A549 (cell line): ENCODE results near the gene COPA. TPM values are rescaled to one million over a fixed set of nuclear protein-coding genes. Genes with fewer than 3 reads are reported as not detected.

ENCODE experiments used
- ATAC-seq, 2 experiments: fragments of 200-7000 bp in 1 of 2; fragments of >200 bp in 1 of 2; cut with Nextera tagmentation in 1 of 2; cut with Tn5 transposase in 1 of 2; 3 replicates each; pipeline versions ENCODE4 v1.8.0 to v1.9.1; 2018 to 2020; ENCODE audit warnings: mild to moderate bottlenecking in 1 of 2, moderate library complexity in 1 of 2
- CTCF ChIA-PET: fragments of 300-600 bp; sonication (Branson Sonifier 250); formaldehyde crosslinking; extraction: SDS; loops from one replicate; lab custom pipeline; 2021; ENCODE audit warnings: antibody characterized with exemption, inconsistent platforms; lab: Yijun Ruan, JAX
- POLR2A ChIA-PET: fragments of 350-600 bp; formaldehyde crosslinking; extraction: SDS; loops from one replicate; lab custom pipeline; 2021; ENCODE audit warnings: antibody characterized with exemption, inconsistent platforms; lab: Yijun Ruan, JAX
- DNase-seq, 2 experiments: peaks; one replicate each; pipeline versions ENCODE4 v3.0.0 to v3.0.0-alpha.2; 2011 to 2016; ENCODE audit warnings: low read depth in 1 of 2, low spot score in 1 of 2
- FAIRE-seq: peaks from 2 replicates; lab custom pipeline; 2011; peaks lifted over from hg19 to GRCh38; lab: Jason Lieb, UNC
- H3K27ac ChIP-seq, 2 experiments: fragments of >200 bp; sonication (Bioruptor Twin); formaldehyde crosslinking; 3 replicates each; pipeline ENCODE4 v1.5.1; 2016 to 2017
- H3K4me1 ChIP-seq: fragments of >200 bp; sonication (Bioruptor Twin); formaldehyde crosslinking; 3 replicates; pipeline ENCODE4 v1.6.1; 2016
- H3K4me2 ChIP-seq: fragments of >200 bp; sonication (Bioruptor Twin); formaldehyde crosslinking; 3 replicates; pipeline ENCODE4 v1.6.1; 2016
- H3K4me3 ChIP-seq: fragments of >200 bp; sonication (Bioruptor Twin); formaldehyde crosslinking; 3 replicates; pipeline ENCODE4 v1.5.1; 2016
- H3K9me3 ChIP-seq: fragments of >200 bp; sonication (Bioruptor Twin); formaldehyde crosslinking; 3 replicates; pipeline ENCODE4 v1.6.1; 2016
- BCL3 ChIP-seq: fragments of >200 bp; sonication (Bioruptor Twin); formaldehyde crosslinking; IDR thresholded peaks from 3 replicates; pipeline ENCODE4 v1.6.1; 2016
- CEBPB ChIP-seq, 2 experiments: fragments of >200 bp in 1 of 2; sonication (Bioruptor Twin) in 1 of 2; formaldehyde crosslinking in 1 of 2; IDR thresholded peaks; 2 replicates each; pipeline ENCODE4 v1.6.1; 2012 to 2016
- CTCF ChIP-seq: fragments of >200 bp; sonication (Bioruptor Twin); formaldehyde crosslinking; IDR thresholded peaks from 3 replicates; pipeline ENCODE4 v1.5.1; 2016
- EHF ChIP-seq: fragments of 250-450 bp; sonication (Bioruptor Pico); IDR thresholded peaks from 2 replicates; pipeline ENCODE4 v1.5.0; 2020; ENCODE audit warnings: mild to moderate bottlenecking
- EP300 ChIP-seq, 2 experiments: fragments of >200 bp; sonication (Bioruptor Twin); formaldehyde crosslinking; IDR thresholded peaks; 2 replicates in 1 of 2; 3 replicates in 1 of 2; pipeline ENCODE4 v1.6.1; 2016 to 2017
- ESRRA ChIP-seq: fragments of 150-350 bp; IDR thresholded peaks from 2 replicates; pipeline ENCODE4 v1.6.1; 2014; ENCODE audit warnings: mild to moderate bottlenecking, low read length, borderline replicate concordance
- HOXA7 ChIP-seq: fragments of 250-450 bp; sonication (Bioruptor Pico); IDR thresholded peaks from 2 replicates; pipeline ENCODE4 v1.5.0; 2020; ENCODE audit warnings: mild to moderate bottlenecking, moderate library complexity
- HOXB13 ChIP-seq: fragments of 250-450 bp; sonication (Bioruptor Pico); IDR thresholded peaks from 2 replicates; pipeline ENCODE4 v1.5.0; 2020; ENCODE audit warnings: low read depth, mild to moderate bottlenecking, moderate library complexity
- JUN ChIP-seq, 2 experiments: fragments of >200 bp; sonication (Bioruptor Twin); formaldehyde crosslinking; IDR thresholded peaks; 2 replicates in 1 of 2; 3 replicates in 1 of 2; pipeline ENCODE4 v1.6.1; 2016 to 2017
- JUNB ChIP-seq: fragments of >200 bp; sonication (Bioruptor Twin); formaldehyde crosslinking; IDR thresholded peaks from 2 replicates; pipeline ENCODE4 v1.6.1; 2016
- KDM1A ChIP-seq: fragments of 200-600 bp; sonication (generic); IDR thresholded peaks from 2 replicates; pipeline ENCODE4 v1.6.1; 2016; ENCODE audit warnings: low read depth, mild to moderate bottlenecking
- KDM5A ChIP-seq: fragments of 200-600 bp; sonication (generic); IDR thresholded peaks from 2 replicates; pipeline ENCODE4 v1.6.1; 2016; ENCODE audit warnings: antibody characterized with exemption, mild to moderate bottlenecking
- MAX ChIP-seq: IDR thresholded peaks from 2 replicates; pipeline ENCODE4 v1.6.1; 2012
- PBX3 ChIP-seq: IDR thresholded peaks from 2 replicates; pipeline ENCODE4 v1.6.1; 2012
- PHF8 ChIP-seq: fragments of 200-600 bp; sonication (generic); IDR thresholded peaks from 2 replicates; pipeline ENCODE4 v1.6.1; 2016; ENCODE audit warnings: low read depth, mild to moderate bottlenecking, antibody characterized with exemption, moderate library complexity, borderline replicate concordance
- POLR2A ChIP-seq: IDR thresholded peaks from 2 replicates; pipeline ENCODE4 v1.6.1; 2012; ENCODE audit warnings: mild to moderate bottlenecking, low read length
- SMC3 ChIP-seq: fragments of >200 bp; sonication (Bioruptor Twin); formaldehyde crosslinking; IDR thresholded peaks from 3 replicates; pipeline ENCODE4 v1.6.1; 2018; ENCODE audit warnings: inconsistent platforms
- ZFP36 ChIP-seq: fragments of 450-650 bp; IDR thresholded peaks from 2 replicates; pipeline ENCODE4 v1.6.1; 2014; ENCODE audit warnings: borderline replicate concordance; ENCODE audit not compliant: partially characterized antibody
- ZSCAN20 ChIP-seq: fragments of 250-450 bp; sonication (Bioruptor Pico); IDR thresholded peaks from 2 replicates; pipeline ENCODE4 v1.8.0; 2022; ENCODE audit warnings: mild to moderate bottlenecking, moderate library complexity
- WGBS: methylation state at CpG from one replicate; pipeline ENCODE4 v1.1.6; 2017; ENCODE audit errors: missing lambda C conversion rate; 5-methylcytosine and 5-hydroxymethylcytosine counted together
- polyA plus RNA-seq, 4 experiments: library from polyadenylated mRNA; depleted of rRNA in 3 of 4; stranded (reverse); fragments of >200 nt; fragmentation: RNase III in 1 of 4; extraction: RNeasy Plus Mini Kit Qiagen cat#74134 plus additional on column Dnase treatment in 1 of 4; gene quantifications; 2 replicates in 3 of 4; 3 replicates in 1 of 4; pipeline ENCODE4 v1.2.3, GENCODE V29; 2011 to 2017

COPA gene
- polyA plus RNA-seq, 2 of the 4 experiments (the other 2 are of a cell fraction), result 83.5 to 149 TPM

GRCh38 chr1:160285506-160285905 is 57.5 kb downstream of the COPA start:
- whole genome bisulfite sequencing, result 80% methylated on average over 23 of the region's 23 CpGs
- Histone ChIP-seq H3K4me1 (peaks cover 6% of the 10 kb centered on the region), H3K4me2 (peak overlapping the region; percentile 89), H3K4me3 (peak overlapping the region; percentile 91; the same call in 1 of the 3 replicates), H3K27ac (peak overlapping the region in 1 of 2 experiments; percentile 32; a peak in 1 of 6 replicates), H3K9me3 (no peaks in the 10 kb centered on the region)
- no peak for ATAC-seq
- no peak for FAIRE-seq
- CTCF ChIA-PET, result interaction anchor here (0.7 to 2.4 kb wide), 4 partner anchors 20 to 184 kb away, joined by 3 to 7 read pairs (median 4); no protein-coding TSS in a partner anchor
- no peak for DNase-seq
- TF ChIP-seq ZSCAN20 (CRISPR knock-in tag) (no peak), SMC3 (no peak), PHF8 (no peak), ESRRA (no peak), HOXB13 (CRISPR knock-in tag) (no peak), JUNB (no peak), CTCF (no peak), ZFP36 (no peak)
- TF ChIP-seq, all 56 proteins: peak for 0
- POLR2A ChIA-PET, result interaction anchor here (0.6 to 1.7 kb wide), 3 partner anchors 9 to 23 kb away, joined by 4 to 10 read pairs (median 6); partner anchors contain the start of gene DCAF8

- ChIA-PET POLR2A (interaction anchor here (0.6 to 1.7 kb wide), 3 partner anchors 10 to 22 kb away, joined by 4 to 10 read pairs (median 6); partner anchors contain the start of gene DCAF8), CTCF (interaction anchor here (0.7 to 2.4 kb wide), 5 partner anchors 20 to 184 kb away, joined by 3 to 7 read pairs (median 4); partner anchors contain the start of gene DCAF8)
- peak within 1 kb of the TSS; percentile 91 for H3K4me3 ChIP-seq
- 1% methylated on average over 27 of the region's 27 CpGs for WGBS
- H3K9me3 ChIP-seq, result no peaks in the 10 kb centered on the region
- ATAC-seq (peak; percentile 98 to 99), DNase-seq (peak; percentile 95 to 97), FAIRE-seq (peak; percentile 68)
- TF ChIP-seq PBX3 (no peak), EP300 (IDR thresholded peaks at IDR 0.05) (no peak), BCL3 (0 out of 3 replicates have a peak, but pooled peaks have one; percentile 67), HOXA7 (CRISPR knock-in tag) (no peak), JUN (IDR thresholded peaks at IDR 0.05) (peak; percentile 55 to 58; a peak in 2 of 5 replicates), EHF (CRISPR knock-in tag) (no peak), KDM1A (no peak), KDM5A (peak; percentile 94), MAX (peak; percentile 62), POLR2A (peak; percentile 89), PHF8 (peak; percentile 52; the same call in 1 of the 2 replicates), CEBPB (IDR thresholded peaks at IDR 0.05) (no peak)
- H3K4me2 ChIP-seq, result peak within 1 kb of the TSS; percentile 89
- H3K27ac ChIP-seq, result peak within 1 kb of the TSS; percentile 93 to 95
- H3K4me1 ChIP-seq, result peaks cover 6% of the 10 kb centered on the region
Measured at GRCh38 chr1:160284782-160285344, 58.2 kb downstream of the COPA start, which contains the start of gene PEX19. TSS of gene PEX19 (minus strand) at chr1:160285133. CDS start at chr1:160285124, 9 bp downstream.
